Kidney epithelial cell (primary cell): Measurements from ENCODE around the gene NTMT1. TPM values are rescaled to one million over a fixed set of nuclear protein-coding genes. Genes with fewer than 3 reads are reported as not detected.
"Not testable (repeated sequence)": the region's sequence is repeated elsewhere in the genome, so short reads cannot be mapped to it uniquely, and the experiment has no call there.

Source experiments
- DNase-seq: peaks from one replicate; pipeline ENCODE4 v3.0.0-alpha.2; 2010; ENCODE audit warnings: low read depth
- H3K27me3 ChIP-seq: 2 replicates; pipeline ENCODE4 v1.6.0; 2011; ENCODE audit warnings: low read length; ENCODE audit not compliant: control insufficient read depth, insufficient read depth
- H3K36me3 ChIP-seq: 2 replicates; pipeline ENCODE4 v1.5.1; 2011; ENCODE audit warnings: low read length; ENCODE audit not compliant: control insufficient read depth, insufficient read depth
- H3K4me3 ChIP-seq: 2 replicates; pipeline ENCODE4 v1.5.1; 2011; ENCODE audit warnings: low read depth, mild to moderate bottlenecking, control low read depth, low read length
- CTCF ChIP-seq: IDR thresholded peaks from 2 replicates; pipeline ENCODE4 v1.5.1; 2011; ENCODE audit warnings: mild to moderate bottlenecking, moderate library complexity, low read length, control low read depth, inconsistent platforms; ENCODE audit not compliant: insufficient read depth, poor library complexity, severe bottlenecking
- total RNA-seq: library from RNA; depleted of rRNA; stranded (reverse); fragments of >200 nt; gene quantifications from 2 replicates; pipeline ENCODE4 v1.2.3, GENCODE V29; 2015

NTMT1 gene
- total RNA-seq, 1 donor from 2014 or later = 52.6 TPM

GRCh38 chr9:129587487-129588262 is 38.3 kb upstream of the NTMT1 start:
- Histone ChIP-seq H3K27me3 (no peaks in the 10 kb centered on the region), H3K4me3 (no peak overlapping the region), H3K36me3 (no peaks in the 10 kb centered on the region)
- DNase-seq = no peak
- TF ChIP-seq CTCF = no peak

GRCh38 chr9:129590466-129590865 is 35.5 kb upstream of the NTMT1 start:
- no peak for TF ChIP-seq CTCF
- Histone ChIP-seq H3K4me3 (no peak overlapping the region), H3K36me3 (no peaks in the 10 kb centered on the region), H3K27me3 (no peaks in the 10 kb centered on the region)
- no peak for DNase-seq

GRCh38 chr9:129591916-129592315 is 34.0 kb upstream of the NTMT1 start:
- no peaks in the 10 kb centered on the region for H3K36me3 ChIP-seq
- no peak for TF ChIP-seq CTCF
- no peak overlapping the region for H3K4me3 ChIP-seq
- H3K27me3 ChIP-seq = no peaks in the 10 kb centered on the region
- DNase-seq = no peak

- DNase-seq = not testable (repeated sequence)
These were observed 33.2 kb upstream of the NTMT1 start for GRCh38 chr9:129592790-129593189.

GRCh38 chr9:129594632-129595031 is 31.3 kb upstream of the NTMT1 start:
- H3K36me3 ChIP-seq = no peaks in the 10 kb centered on the region
- no peak for TF ChIP-seq CTCF
- no peak for DNase-seq
- H3K27me3 ChIP-seq = no peaks in the 10 kb centered on the region
- no peak overlapping the region for H3K4me3 ChIP-seq

More at GRCh38 chr9:129592790-129593189, 33.2 kb upstream of the NTMT1 start:
- H3K4me3 ChIP-seq, H3K27me3 ChIP-seq, H3K36me3 ChIP-seq: not testable (repeated sequence)

- H3K4me3 ChIP-seq = no peak overlapping the region
- TF ChIP-seq CTCF = no peak
- H3K36me3 ChIP-seq = no peaks in the 10 kb centered on the region
- no peak for DNase-seq
- H3K27me3 ChIP-seq = no peaks in the 10 kb centered on the region
These were observed 30.6 kb upstream of the NTMT1 start for GRCh38 chr9:129595311-129595741.
